IPS-11a (cell line): ENCODE data around the gene TUNAR.
A peak's percentile ranks its signal among the peaks of the same experiment; 100 is the strongest.

ENCODE experiments used
- H3K4me3 ChIP-seq: one replicate; pipeline ENCODE4 v1.5.1; 2013; ENCODE audit warnings: low read depth, low read length, control low read depth

Gene TUNAR

GRCh38 chr14:95876761-95877538 is at the start of gene TUNAR:
TUNAR (plus strand) TSS chr14:95876832.
- peak within 1 kb of the TSS; percentile 69 for H3K4me3 ChIP-seq

- H3K4me3 ChIP-seq: no peak overlapping the region
These were observed 47.9 kb upstream of the TUNAR start for GRCh38 chr14:95828649-95829265.

GRCh38 chr14:95829321-95829720 is 47.3 kb upstream of the TUNAR start:
- no peak overlapping the region for H3K4me3 ChIP-seq

DNA sequence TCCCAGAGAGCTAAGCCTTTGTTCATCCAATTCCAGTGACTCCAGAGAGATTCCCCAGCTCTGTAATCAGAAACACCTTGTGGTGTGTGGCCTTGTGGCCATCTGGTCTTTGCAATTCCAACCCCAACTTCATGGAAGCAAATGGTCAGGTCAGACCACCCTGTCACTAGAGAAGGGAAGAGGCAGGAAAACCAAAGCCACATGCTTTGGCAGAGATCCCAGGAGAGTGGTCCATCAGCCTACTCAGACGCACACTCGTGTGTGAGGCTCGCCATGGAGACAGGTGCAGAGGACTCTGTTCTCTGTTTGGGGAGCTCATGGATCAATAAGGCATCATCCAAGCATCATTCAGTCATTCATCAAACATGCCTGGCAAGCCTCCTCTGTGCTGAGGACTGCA is 46.2 kb upstream of the TUNAR start:
- H3K4me3 ChIP-seq: no peak overlapping the region

GRCh38 chr14:95831041-95831440 is 45.6 kb upstream of the TUNAR start:
- no peak overlapping the region for H3K4me3 ChIP-seq

- no peak overlapping the region for H3K4me3 ChIP-seq
These were observed 45.2 kb upstream of the TUNAR start for GRCh38 chr14:95831468-95831867.

DNA sequence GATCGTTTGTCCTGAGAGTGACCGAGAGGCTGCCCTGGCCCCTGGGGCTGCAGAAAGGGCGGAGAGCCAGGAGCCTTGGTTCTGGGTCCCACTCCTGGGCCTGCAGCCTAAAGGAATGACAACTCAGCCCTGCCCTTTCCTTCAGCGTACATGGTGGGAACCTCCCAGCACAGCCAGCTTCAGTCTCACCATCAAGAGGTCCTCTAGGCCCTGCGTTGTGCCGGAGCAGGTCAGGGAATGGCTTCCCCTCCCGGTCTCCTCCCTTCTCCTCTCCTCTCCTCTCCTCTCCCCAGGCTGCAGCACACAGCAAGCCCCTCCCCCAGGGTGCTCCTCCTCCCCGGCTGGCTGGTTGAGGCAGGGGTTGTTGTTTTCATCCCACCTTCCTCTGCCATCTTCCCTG is 44.6 kb upstream of the TUNAR start:
- no peak overlapping the region for H3K4me3 ChIP-seq

GRCh38 chr14:95833429-95833828 is 43.2 kb upstream of the TUNAR start:
- H3K4me3 ChIP-seq: no peak overlapping the region

DNA sequence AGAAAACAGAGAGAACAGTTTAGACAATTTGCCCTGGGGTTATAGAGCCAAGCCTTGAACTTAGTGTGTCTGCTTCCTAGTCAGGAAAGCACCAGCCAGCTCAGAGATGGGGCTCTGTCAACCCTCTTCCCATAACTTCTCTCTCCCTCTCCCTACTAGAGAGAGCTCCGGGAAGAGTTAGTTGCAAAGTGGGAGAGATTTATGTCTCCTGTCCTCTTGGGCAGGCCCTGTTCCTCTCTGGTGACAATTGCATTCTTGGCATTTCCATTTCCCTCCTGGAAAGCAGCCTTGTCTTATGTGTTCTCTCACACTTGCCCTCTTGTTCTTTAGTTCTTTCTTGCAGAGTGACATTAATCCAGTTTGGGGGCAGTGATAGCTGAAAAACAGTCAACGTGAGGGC is 42.1 kb upstream of the TUNAR start:
- H3K4me3 ChIP-seq: no peak overlapping the region

- H3K4me3 ChIP-seq: no peak overlapping the region
These were observed 41.4 kb upstream of the TUNAR start for GRCh38 chr14:95835121-95835730.

GRCh38 chr14:95838862-95839261 is 37.8 kb upstream of the TUNAR start:
- H3K4me3 ChIP-seq: no peak overlapping the region

DNA sequence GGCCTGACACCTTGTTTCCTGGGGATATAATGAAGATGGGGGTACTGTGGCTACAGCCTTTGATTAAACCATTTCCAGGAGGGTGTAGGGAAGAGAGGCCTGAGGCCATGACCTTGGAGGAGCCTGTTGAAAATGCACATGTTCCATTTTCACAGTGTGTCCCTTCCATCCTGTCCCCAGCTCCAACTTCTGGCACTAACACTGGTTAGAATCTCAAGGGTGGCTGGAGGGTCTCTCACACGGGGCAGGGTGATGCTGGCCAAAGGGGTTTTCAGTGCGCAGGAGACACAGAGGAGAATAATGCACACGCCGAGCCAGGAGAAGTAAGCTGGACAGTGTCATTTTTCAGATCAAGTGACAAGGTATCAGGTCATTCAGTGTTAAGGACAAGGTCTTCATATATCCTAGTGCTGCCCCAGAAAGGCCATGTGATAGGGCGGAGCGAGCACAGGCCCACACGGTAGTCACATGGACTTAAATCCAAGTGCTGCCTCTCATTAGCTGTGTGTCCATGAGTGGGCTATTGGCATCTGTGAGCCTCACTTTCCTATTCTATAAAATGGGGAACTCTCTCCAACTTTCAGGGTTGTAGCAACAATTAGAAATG is 36.4 kb upstream of the TUNAR start:
- H3K4me3 ChIP-seq: no peak overlapping the region

- no peak overlapping the region for H3K4me3 ChIP-seq
These were observed 35.0 kb upstream of the TUNAR start for GRCh38 chr14:95841668-95842067.

GRCh38 chr14:95849761-95850160 is 26.9 kb upstream of the TUNAR start:
- H3K4me3 ChIP-seq: no peak overlapping the region

DNA sequence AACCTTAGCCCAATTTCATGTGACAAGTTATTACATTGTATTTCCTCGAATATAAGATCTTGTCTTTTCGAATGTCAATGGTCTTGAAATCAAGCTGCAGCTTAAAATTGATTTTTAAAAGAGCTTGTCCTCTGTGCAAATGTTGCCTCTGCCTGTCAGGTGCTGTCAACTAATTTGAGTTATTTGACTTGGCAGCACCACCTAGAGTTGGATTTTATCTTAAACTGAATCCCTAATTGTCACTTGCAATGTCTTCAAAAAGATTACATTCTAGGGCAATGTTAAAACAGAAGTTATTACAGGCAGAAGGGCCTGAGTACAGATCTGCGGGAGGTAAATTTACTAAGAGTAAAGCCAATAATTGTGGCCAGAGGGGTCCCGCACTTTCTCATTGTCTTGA is 26.2 kb upstream of the TUNAR start:
- no peak overlapping the region for H3K4me3 ChIP-seq

DNA sequence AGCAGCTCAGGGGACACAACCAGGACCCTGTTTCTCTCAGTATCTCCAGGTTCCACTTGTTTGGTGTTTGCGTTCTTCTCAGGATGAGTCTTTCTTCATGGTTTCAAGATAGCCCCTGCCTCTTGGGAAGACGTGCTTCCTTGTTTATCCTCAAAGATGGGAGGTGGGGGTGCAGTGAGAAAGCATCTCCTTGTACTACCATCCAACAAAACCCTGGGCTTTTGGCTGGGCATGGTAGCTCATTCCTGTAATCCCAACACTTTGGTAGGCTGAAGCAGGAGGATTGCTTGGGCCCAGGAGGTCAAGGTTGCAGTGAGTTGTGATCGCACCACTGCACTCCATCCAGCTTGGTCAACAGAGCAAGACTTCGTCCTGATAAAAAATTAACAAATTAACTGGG is 21.0 kb upstream of the TUNAR start:
- H3K4me3 ChIP-seq: no peak overlapping the region

DNA sequence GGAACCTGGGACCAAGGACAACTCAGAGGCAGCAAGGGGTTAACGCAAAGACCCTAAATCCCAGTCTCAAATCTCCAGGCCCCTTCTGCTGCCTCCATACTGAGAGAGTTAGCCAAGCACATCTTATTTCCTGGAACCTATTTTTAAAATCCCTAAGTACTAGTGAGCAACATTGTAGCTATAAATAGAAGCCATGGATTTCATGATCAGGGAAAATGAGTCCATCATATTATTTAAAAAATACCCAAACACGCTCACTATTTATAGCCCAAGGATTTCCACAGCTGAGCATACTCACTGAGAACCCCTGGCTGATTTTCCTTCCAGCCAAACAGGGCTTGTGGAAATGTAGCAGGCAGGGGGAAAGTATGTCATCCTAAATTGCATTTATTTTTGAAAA is 19.4 kb upstream of the TUNAR start:
- no peak overlapping the region for H3K4me3 ChIP-seq

DNA sequence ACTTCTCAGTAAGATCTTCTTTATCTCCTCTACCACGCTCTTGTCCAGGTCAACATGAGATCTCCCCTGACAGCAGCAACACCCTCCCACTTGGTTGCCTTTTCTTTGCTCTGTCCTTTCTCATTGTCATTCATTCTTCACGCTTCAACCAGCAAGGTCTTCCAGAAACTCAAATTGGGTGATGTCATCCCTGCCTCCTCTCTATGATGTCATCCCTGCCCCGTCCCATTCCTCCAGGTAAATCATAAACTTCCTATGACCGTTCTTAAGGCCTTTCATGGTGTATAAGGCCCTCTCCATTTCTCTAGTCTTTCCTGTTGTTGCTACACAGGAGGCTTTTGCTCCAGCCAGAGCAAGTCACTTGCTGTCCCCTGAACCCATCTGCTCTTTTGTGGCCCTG is 17.7 kb upstream of the TUNAR start:
- H3K4me3 ChIP-seq: no peak overlapping the region

DNA sequence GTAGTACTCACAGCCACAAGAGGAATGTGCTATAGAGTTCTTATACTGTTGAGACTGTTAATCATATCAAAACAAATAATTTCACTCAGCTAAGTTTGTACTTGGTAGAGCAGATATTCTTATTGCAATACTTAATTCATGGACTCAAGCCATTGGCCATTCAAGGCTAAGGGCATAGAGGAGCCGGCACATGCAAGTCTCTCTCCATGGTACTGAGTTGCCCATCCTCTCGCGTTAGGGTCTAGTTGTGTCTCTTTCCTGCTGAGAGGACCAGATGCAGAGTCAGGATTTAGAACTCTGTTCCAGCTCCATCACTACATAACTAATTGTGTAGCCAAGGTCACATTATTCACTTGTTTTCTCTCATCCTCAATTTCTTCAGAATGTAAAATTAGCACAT is 14.4 kb upstream of the TUNAR start:
- H3K4me3 ChIP-seq: no peak overlapping the region

GRCh38 chr14:95863295-95863694 is 13.3 kb upstream of the TUNAR start:
- H3K4me3 ChIP-seq: no peak overlapping the region

DNA sequence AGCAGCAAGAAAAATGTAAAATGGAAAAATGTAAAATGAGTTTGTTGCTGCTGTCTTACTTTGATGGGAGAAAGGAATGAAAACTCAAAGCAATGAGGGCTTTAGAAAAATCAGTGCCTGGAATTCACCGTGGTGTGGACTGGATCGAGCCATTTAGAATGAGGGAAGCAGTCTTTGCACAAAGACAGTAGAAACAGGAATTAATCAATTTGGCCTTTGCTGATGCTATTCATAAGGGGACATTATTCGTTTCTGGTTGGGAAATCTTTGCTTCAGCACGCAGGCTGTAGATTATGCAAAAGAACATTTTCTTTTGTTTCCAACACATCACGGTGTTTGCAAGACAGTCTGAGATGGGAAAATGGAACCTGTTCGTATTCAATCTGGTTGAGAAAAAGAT is 6.9 kb upstream of the TUNAR start:
- H3K4me3 ChIP-seq: no peak overlapping the region

GRCh38 chr14:95870772-95871171 is 5.9 kb upstream of the TUNAR start:
- no peak overlapping the region for H3K4me3 ChIP-seq
